ENCODE data around the gene DUSP16.

GRCh38 chr12:12510141-12510540, 52.5 kb downstream of the DUSP16 start:
- TF ChIP-seq CTCF (IDR thresholded peaks at IDR 0.05; ENCODE audit: poor library complexity, severe bottlenecking): no peak
- TF ChIP-seq RAD21 (conservative IDR thresholded peaks at IDR 0.05): no peak
- no peak for TF ChIP-seq MXI1 (conservative IDR thresholded peaks at IDR 0.05; ENCODE audit: poor library complexity, severe bottlenecking)
- TF ChIP-seq POLR2AphosphoS5 (IDR thresholded peaks at IDR 0.05): no peak
- no peak for TF ChIP-seq EP300 (conservative IDR thresholded peaks at IDR 0.05; ENCODE audit: poor library complexity, severe bottlenecking)
- TF ChIP-seq EZH2 (IDR thresholded peaks at IDR 0.05; ENCODE audit: borderline replicate concordance, insufficient read depth, low read length, poor library complexity, severe bottlenecking): no peak
- no peak for TF ChIP-seq TAF1 (IDR thresholded peaks at IDR 0.05; ENCODE audit: low read depth)
- TF ChIP-seq SMC3 (conservative IDR thresholded peaks at IDR 0.05; ENCODE audit: poor library complexity): no peak
- no peak for TF ChIP-seq REST (IDR thresholded peaks at IDR 0.05; ENCODE audit: borderline replicate concordance)

All from neural cell (in vitro differentiated cells).